Ectodermal cell (in vitro differentiated cells): ENCODE data around the gene GJB2.
A peak's percentile ranks its signal among the peaks of the same experiment; 100 is the strongest.

Experiments used
- H3K27ac ChIP-seq: 2 replicates; pipeline ENCODE4 v1.7.0; 2013; ENCODE audit warnings: mild to moderate bottlenecking, low read depth, low read length; ENCODE audit not compliant: insufficient read depth, poor library complexity, severe bottlenecking
- H3K27me3 ChIP-seq: 2 replicates; pipeline ENCODE4 v1.7.0; 2013; ENCODE audit warnings: mild to moderate bottlenecking, low read length; ENCODE audit not compliant: insufficient read depth, control insufficient read depth, poor library complexity, severe bottlenecking
- H3K36me3 ChIP-seq: one replicate; pipeline ENCODE4 v1.7.0; 2013; ENCODE audit warnings: low read length; ENCODE audit not compliant: control insufficient read depth, insufficient read depth
- H3K4me1 ChIP-seq: one replicate; pipeline ENCODE4 v1.7.0; 2013; ENCODE audit warnings: low read length; ENCODE audit not compliant: control insufficient read depth, insufficient read depth
- H3K4me3 ChIP-seq: 2 replicates; pipeline ENCODE4 v1.7.0; 2013; ENCODE audit warnings: low read depth, low read length, control low read depth; ENCODE audit not compliant: insufficient read depth
- H3K9me3 ChIP-seq: 2 replicates; pipeline ENCODE4 v1.7.0; 2013; ENCODE audit warnings: mild to moderate bottlenecking, low read length, moderate library complexity; ENCODE audit not compliant: control insufficient read depth
- WGBS, 2 experiments: methylation state at CpG; one replicate each; pipeline ENCODE4 v1.1.7; 2013; ENCODE audit warnings: missing lambda C conversion rate in 2 of 2; 5-methylcytosine and 5-hydroxymethylcytosine counted together

GJB2 gene

GRCh38 chr13:20170921-20171320, 21.8 kb downstream of the GJB2 start:
- WGBS, 2 experiments = 93 to 94% methylated on average over 5 of the region's 5 CpGs
- no peaks in the 10 kb centered on the region for H3K27me3 ChIP-seq

GRCh38 chr13:20168396-20168795, 24.3 kb downstream of the GJB2 start:
- no peaks in the 10 kb centered on the region for H3K36me3 ChIP-seq
- H3K27ac ChIP-seq = no peak overlapping the region
- H3K4me3 ChIP-seq = no peak overlapping the region
- 95% methylated on average over 7 of the region's 7 CpGs for WGBS, 2 experiments
- no peaks in the 10 kb centered on the region for H3K9me3 ChIP-seq
- H3K27me3 ChIP-seq = no peaks in the 10 kb centered on the region
- no peaks in the 10 kb centered on the region for H3K4me1 ChIP-seq

More at GRCh38 chr13:20170921-20171320, 21.8 kb downstream of the GJB2 start:
- Histone ChIP-seq H3K36me3 (no peaks in the 10 kb centered on the region), H3K9me3 (no peaks in the 10 kb centered on the region), H3K4me1 (peaks cover 6% of the 10 kb centered on the region), H3K4me3 (no peak overlapping the region), H3K27ac (no peak overlapping the region)

- WGBS, 2 experiments = 85 to 88% methylated on average over 10 to 11 of the region's 11 CpGs
- Histone ChIP-seq H3K4me1 (no peaks in the 10 kb centered on the region), H3K27ac (no peak overlapping the region), H3K4me3 (no peak overlapping the region), H3K36me3 (no peaks in the 10 kb centered on the region), H3K27me3 (peaks cover 27% of the 10 kb centered on the region), H3K9me3 (no peaks in the 10 kb centered on the region)
These were observed 27.1 kb downstream of the GJB2 start for GRCh38 chr13:20165417-20166257.

GRCh38 chr13:20161951-20162300, 30.8 kb downstream of the GJB2 start:
- Histone ChIP-seq H3K4me1 (peaks cover 5% of the 10 kb centered on the region), H3K36me3 (no peaks in the 10 kb centered on the region), H3K4me3 (no peak overlapping the region), H3K27ac (no peak overlapping the region), H3K9me3 (no peaks in the 10 kb centered on the region), H3K27me3 (peaks cover 64% of the 10 kb centered on the region)
- 32 to 33% methylated on average over 16 of the region's 16 CpGs for WGBS, 2 experiments

GRCh38 chr13:20161275-20161950, 31.3 kb downstream of the GJB2 start:
- no peaks in the 10 kb centered on the region for H3K9me3 ChIP-seq
- 4 to 5% methylated on average over 79 of the region's 79 CpGs for WGBS, 2 experiments
- peak overlapping the region; percentile 38 for H3K4me3 ChIP-seq
- H3K36me3 ChIP-seq = no peaks in the 10 kb centered on the region
- peaks cover 5% of the 10 kb centered on the region for H3K4me1 ChIP-seq
- H3K27me3 ChIP-seq = peaks cover 65% of the 10 kb centered on the region
- H3K27ac ChIP-seq = no peak overlapping the region

- Histone ChIP-seq H3K36me3 (no peaks in the 10 kb centered on the region), H3K27ac (no peak within 1 kb of the TSS), H3K27me3 (peaks cover 65% of the 10 kb centered on the region), H3K4me3 (peak within 1 kb of the TSS; percentile 38), H3K9me3 (no peaks in the 10 kb centered on the region), H3K4me1 (peaks cover 5% of the 10 kb centered on the region)
- WGBS, 2 experiments = 0 to 1% methylated on average over 93 of the region's 93 CpGs
These were observed 32.1 kb downstream of the GJB2 start, which contains the start of gene GJA3 for GRCh38 chr13:20160306-20161274. GJA3 (minus strand) TSS chr13:20161052; CDS start chr13:20143288, 17,764 bp downstream.

GRCh38 chr13:20159646-20160305, 33.0 kb downstream of the GJB2 start:
- Histone ChIP-seq H3K4me3 (peak overlapping the region; percentile 38), H3K4me1 (peaks cover 5% of the 10 kb centered on the region), H3K36me3 (no peaks in the 10 kb centered on the region), H3K27ac (no peak overlapping the region), H3K27me3 (peaks cover 65% of the 10 kb centered on the region), H3K9me3 (no peaks in the 10 kb centered on the region)
- WGBS, 2 experiments = 36% methylated on average over 18 of the region's 18 CpGs

- H3K36me3 ChIP-seq = no peaks in the 10 kb centered on the region
- H3K27ac ChIP-seq = no peak overlapping the region
- WGBS, 2 experiments = 68 to 84% methylated on average over 3 of the region's 3 CpGs
- no peak overlapping the region for H3K4me3 ChIP-seq
- H3K9me3 ChIP-seq = no peaks in the 10 kb centered on the region
- peaks cover 5% of the 10 kb centered on the region for H3K4me1 ChIP-seq
- H3K27me3 ChIP-seq = peaks cover 54% of the 10 kb centered on the region
These were observed 35.5 kb downstream of the GJB2 start for GRCh38 chr13:20157151-20157796.

- Histone ChIP-seq H3K4me1 (peaks cover 5% of the 10 kb centered on the region), H3K27ac (no peak overlapping the region), H3K36me3 (no peaks in the 10 kb centered on the region), H3K9me3 (no peaks in the 10 kb centered on the region), H3K27me3 (peaks cover 48% of the 10 kb centered on the region), H3K4me3 (no peak overlapping the region)
- WGBS, 2 experiments = 3 to 7% methylated on average over 2 of the region's 2 CpGs
These were observed 36.0 kb downstream of the GJB2 start for GRCh38 chr13:20156702-20157101.
